Endothelial cell (in vitro differentiated cells): Measurements from ENCODE around the gene PIK3CA. TPM values are rescaled to one million over a fixed set of nuclear protein-coding genes. Genes with fewer than 3 reads are reported as not detected.

Experiments used
- DNase-seq: peaks from one replicate; pipeline ENCODE4 v3.0.0; 2021; ENCODE audit warnings: low spot score
- H3K27ac Mint-ChIP-seq: one replicate; pipeline ENCODE4 v1.8.0; 2021; ENCODE audit warnings: mixed read lengths, inconsistent platforms; ENCODE audit not compliant: unreplicated experiment
- H3K27me3 Mint-ChIP-seq: one replicate; pipeline ENCODE4 v1.8.0; 2021; ENCODE audit warnings: mild to moderate bottlenecking, moderate library complexity, mixed read lengths, inconsistent platforms; ENCODE audit not compliant: unreplicated experiment
- H3K36me3 Mint-ChIP-seq: one replicate; pipeline ENCODE4 v1.8.0; 2021; ENCODE audit warnings: mild to moderate bottlenecking, low read depth, mixed read lengths, inconsistent platforms; ENCODE audit not compliant: unreplicated experiment
- H3K4me1 Mint-ChIP-seq: one replicate; pipeline ENCODE4 v1.8.0; 2021; ENCODE audit warnings: mild to moderate bottlenecking, mixed read lengths, inconsistent platforms; ENCODE audit not compliant: unreplicated experiment
- H3K4me3 Mint-ChIP-seq: one replicate; pipeline ENCODE4 v1.8.0; 2021; ENCODE audit warnings: mild to moderate bottlenecking, mixed read lengths, inconsistent platforms; ENCODE audit not compliant: unreplicated experiment
- H3K9me3 Mint-ChIP-seq: one replicate; pipeline ENCODE4 v1.8.0; 2021; ENCODE audit warnings: mixed read lengths, inconsistent platforms; ENCODE audit not compliant: unreplicated experiment
- CTCF ChIP-seq: fragments of 200-600 bp; sonication (generic); IDR thresholded peaks from one replicate; pipeline ENCODE4 v1.5.0; 2021; ENCODE audit warnings: antibody characterized with exemption; ENCODE audit not compliant: unreplicated experiment
- total RNA-seq: library from RNA; stranded (reverse); fragmentation: NEBNext Ultra II Directional; extraction: Animal tissue kit (Norgen Biotek cat#: 25700); gene quantifications from one replicate; pipeline ENCODE4 v1.2.1, GENCODE V29; 2021; ENCODE audit not compliant: unreplicated experiment

The PIK3CA gene
- total RNA-seq, 1 donor from 2014 or later = 26.7 TPM

GRCh38 chr3:179156170-179156569 lies 8.0 kb downstream of the PIK3CA start:
- DNase-seq = no peak
- Mint-ChIP-seq H3K27me3 (peaks cover 3% of the 10 kb centered on the region), H3K27ac (no peak overlapping the region), H3K9me3 (no peaks in the 10 kb centered on the region), H3K4me1 (peaks cover 44% of the 10 kb centered on the region), H3K4me3 (no peak overlapping the region), H3K36me3 (no peaks in the 10 kb centered on the region)
- TF ChIP-seq CTCF = no peak

GRCh38 chr3:179156775-179157174 lies 8.6 kb downstream of the PIK3CA start:
- no peak for TF ChIP-seq CTCF
- Mint-ChIP-seq H3K4me3 (no peak overlapping the region), H3K9me3 (no peaks in the 10 kb centered on the region), H3K36me3 (no peaks in the 10 kb centered on the region), H3K4me1 (peaks cover 41% of the 10 kb centered on the region), H3K27ac (no peak overlapping the region), H3K27me3 (peaks cover 1% of the 10 kb centered on the region)
- no peak for DNase-seq

GRCh38 chr3:179158336-179159039 lies 10.3 kb downstream of the PIK3CA start:
- TF ChIP-seq CTCF = no peak
- no peaks in the 10 kb centered on the region for H3K27me3 Mint-ChIP-seq
- H3K27ac Mint-ChIP-seq = no peak overlapping the region
- DNase-seq = no peak
- no peak overlapping the region for H3K4me3 Mint-ChIP-seq
- H3K36me3 Mint-ChIP-seq = no peaks in the 10 kb centered on the region
- peaks cover 32% of the 10 kb centered on the region for H3K4me1 Mint-ChIP-seq
- no peaks in the 10 kb centered on the region for H3K9me3 Mint-ChIP-seq

- no peaks in the 10 kb centered on the region for H3K27me3 Mint-ChIP-seq
- H3K9me3 Mint-ChIP-seq = no peaks in the 10 kb centered on the region
- no peak overlapping the region for H3K4me3 Mint-ChIP-seq
- peaks cover 15% of the 10 kb centered on the region for H3K4me1 Mint-ChIP-seq
- H3K36me3 Mint-ChIP-seq = no peaks in the 10 kb centered on the region
- DNase-seq = no peak
- TF ChIP-seq CTCF = no peak
- no peak overlapping the region for H3K27ac Mint-ChIP-seq
Observed at GRCh38 chr3:179163503-179163902, 15.3 kb downstream of the PIK3CA start.

- peaks cover 23% of the 10 kb centered on the region for H3K4me1 Mint-ChIP-seq
- no peak overlapping the region for H3K4me3 Mint-ChIP-seq
- H3K27me3 Mint-ChIP-seq = no peaks in the 10 kb centered on the region
- DNase-seq = no peak
- no peak for TF ChIP-seq CTCF
- no peaks in the 10 kb centered on the region for H3K9me3 Mint-ChIP-seq
- no peaks in the 10 kb centered on the region for H3K36me3 Mint-ChIP-seq
- no peak overlapping the region for H3K27ac Mint-ChIP-seq
Observed at GRCh38 chr3:179164857-179165256, 16.7 kb downstream of the PIK3CA start.
